ENCODE data around the gene C14orf119. TPM values are rescaled to one million over a fixed set of nuclear protein-coding genes. Genes with fewer than 3 reads are reported as not detected.

Gene C14orf119
- total RNA-seq, 4 donors from 2014 or later = 22.3 to 45.0 (median 41.7) TPM

- no peak for TF ChIP-seq CTCF (IDR thresholded peaks at IDR 0.05; ENCODE audit: low read depth)
These were observed 1.8 kb upstream of the C14orf119 start for GRCh38 chr14:23093526-23093925.

GRCh38 chr14:23093991-23094665 is 1.2 kb upstream of the C14orf119 start:
- no peak for TF ChIP-seq CTCF (IDR thresholded peaks at IDR 0.05; ENCODE audit: low read depth)

GRCh38 chr14:23094666-23095195 is 574 bp upstream of the C14orf119 start, which contains the start of gene ACIN1:
TSS of gene ACIN1 (minus strand) at chr14:23095136. CDS start at chr14:23095112, 24 bp downstream.
- TF ChIP-seq CTCF (IDR thresholded peaks at IDR 0.05; ENCODE audit: low read depth) = no peak

GRCh38 chr14:23097786-23098185 is 2.5 kb downstream of the C14orf119 start:
- no peak for TF ChIP-seq CTCF (IDR thresholded peaks at IDR 0.05; ENCODE audit: low read depth)

GRCh38 chr14:23099212-23099861 is 4.0 kb downstream of the C14orf119 start:
- no peak for TF ChIP-seq CTCF (IDR thresholded peaks at IDR 0.05; ENCODE audit: low read depth)

- TF ChIP-seq CTCF (IDR thresholded peaks at IDR 0.05; ENCODE audit: low read depth) = no peak
These were observed 6.1 kb downstream of the C14orf119 start for GRCh38 chr14:23101213-23101970.
